Hematopoietic multipotent progenitor cell (in vitro differentiated cells): ENCODE measurements around the gene LHFPL3. TPM values are rescaled to one million over a fixed set of nuclear protein-coding genes. Genes with fewer than 3 reads are reported as not detected.

Experiments used
- DNase-seq, 3 donors: peaks; one replicate each; pipeline ENCODE4 v3.0.0-alpha.2; 2011 to 2015; ENCODE audit warnings: low read depth in 2 of 3, low spot score in 2 of 3
- total RNA-seq: library from RNA; depleted of rRNA; stranded (reverse); fragments of >200 nt; gene quantifications from one replicate; pipeline ENCODE4 v1.2.3, GENCODE V29; 2012

The LHFPL3 gene
- total RNA-seq, 1 donor = not detected

GRCh38 chr7:104469166-104469820 lies 140.9 kb downstream of the LHFPL3 start:
- DNase-seq = no peak

GRCh38 chr7:104480529-104480928 lies 152.1 kb downstream of the LHFPL3 start:
- no peak for DNase-seq

GRCh38 chr7:104482362-104483037 lies 154.1 kb downstream of the LHFPL3 start:
- no peak for DNase-seq

- no peak for DNase-seq
Observed at GRCh38 chr7:104486931-104487330, 158.5 kb downstream of the LHFPL3 start.

- DNase-seq = no peak
Observed at GRCh38 chr7:104487642-104488041, 159.2 kb downstream of the LHFPL3 start.

GRCh38 chr7:104497379-104497967 lies 169.1 kb downstream of the LHFPL3 start:
- DNase-seq = no peak

- DNase-seq = no peak
Observed at GRCh38 chr7:104499975-104500374, 171.6 kb downstream of the LHFPL3 start.

- no peak for DNase-seq
Observed at GRCh38 chr7:104509874-104510273, 181.5 kb downstream of the LHFPL3 start.

- no peak for DNase-seq
Observed at GRCh38 chr7:104524853-104525252, 196.4 kb downstream of the LHFPL3 start.

GRCh38 chr7:104528142-104528541 lies 199.7 kb downstream of the LHFPL3 start:
- DNase-seq = no peak

- no peak for DNase-seq
Observed at GRCh38 chr7:104529567-104529966, 201.2 kb downstream of the LHFPL3 start.

- DNase-seq = no peak
Observed at GRCh38 chr7:104530251-104530650, 201.8 kb downstream of the LHFPL3 start.

- no peak for DNase-seq
Observed at GRCh38 chr7:104534149-104534548, 205.7 kb downstream of the LHFPL3 start.

- no peak for DNase-seq
Observed at GRCh38 chr7:104535841-104536240, 207.4 kb downstream of the LHFPL3 start.

GRCh38 chr7:104536956-104537355 lies 208.6 kb downstream of the LHFPL3 start:
- no peak for DNase-seq

- DNase-seq = no peak
Observed at GRCh38 chr7:104538152-104538551, 209.7 kb downstream of the LHFPL3 start.

- no peak for DNase-seq
Observed at GRCh38 chr7:104541897-104542296, 213.5 kb downstream of the LHFPL3 start.

GRCh38 chr7:104548861-104549260 lies 220.5 kb downstream of the LHFPL3 start:
- no peak for DNase-seq

GRCh38 chr7:104550362-104550761 lies 222.0 kb downstream of the LHFPL3 start:
- no peak for DNase-seq

- DNase-seq = no peak
Observed at GRCh38 chr7:104551226-104551625, 222.8 kb downstream of the LHFPL3 start.

GRCh38 chr7:104552102-104552501 lies 223.7 kb downstream of the LHFPL3 start:
- DNase-seq = peak in 2 of 3 donors; percentile 14 to 47

- DNase-seq = no peak
Observed at GRCh38 chr7:104553074-104553473, 224.7 kb downstream of the LHFPL3 start.
